ENCODE results near the gene KCNK6.

DNA sequence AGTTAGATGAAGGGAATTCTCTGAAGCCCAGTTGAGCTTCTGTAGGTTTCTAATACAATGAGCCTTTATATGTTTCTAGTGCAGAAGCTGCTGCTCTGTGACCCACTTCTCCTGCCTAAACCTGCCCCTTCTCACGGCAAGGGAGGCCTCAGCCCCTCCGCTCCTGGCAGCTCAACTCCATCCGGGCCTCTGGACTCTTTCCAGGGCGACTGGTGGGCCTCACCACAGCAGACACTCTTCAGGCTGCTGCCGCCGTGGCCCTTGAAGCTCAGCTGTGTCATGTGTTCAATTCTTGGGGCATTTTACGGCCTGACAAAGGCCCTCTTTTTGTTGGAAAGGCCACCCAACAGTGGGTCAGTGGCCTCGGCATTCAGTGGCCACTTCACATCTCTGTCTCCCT, 25.6 kb upstream of the KCNK6 start:
- TF ChIP-seq, protein P1, sequence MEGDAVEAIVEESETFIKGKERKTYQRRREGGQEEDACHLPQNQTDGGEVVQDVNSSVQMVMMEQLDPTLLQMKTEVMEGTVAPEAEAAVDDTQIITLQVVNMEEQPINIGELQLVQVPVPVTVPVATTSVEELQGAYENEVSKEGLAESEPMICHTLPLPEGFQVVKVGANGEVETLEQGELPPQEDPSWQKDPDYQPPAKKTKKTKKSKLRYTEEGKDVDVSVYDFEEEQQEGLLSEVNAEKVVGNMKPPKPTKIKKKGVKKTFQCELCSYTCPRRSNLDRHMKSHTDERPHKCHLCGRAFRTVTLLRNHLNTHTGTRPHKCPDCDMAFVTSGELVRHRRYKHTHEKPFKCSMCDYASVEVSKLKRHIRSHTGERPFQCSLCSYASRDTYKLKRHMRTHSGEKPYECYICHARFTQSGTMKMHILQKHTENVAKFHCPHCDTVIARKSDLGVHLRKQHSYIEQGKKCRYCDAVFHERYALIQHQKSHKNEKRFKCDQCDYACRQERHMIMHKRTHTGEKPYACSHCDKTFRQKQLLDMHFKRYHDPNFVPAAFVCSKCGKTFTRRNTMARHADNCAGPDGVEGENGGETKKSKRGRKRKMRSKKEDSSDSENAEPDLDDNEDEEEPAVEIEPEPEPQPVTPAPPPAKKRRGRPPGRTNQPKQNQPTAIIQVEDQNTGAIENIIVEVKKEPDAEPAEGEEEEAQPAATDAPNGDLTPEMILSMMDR (IDR thresholded peaks at IDR 0.05; ENCODE audit: extremely low read depth in 1 of 2, insufficient read depth in 1 of 2, low read depth in 1 of 2, low read length in 2 of 2): no peak
- TF ChIP-seq POLR2A (IDR thresholded peaks at IDR 0.05; ENCODE audit: low read depth, low read length): no peak
- TF ChIP-seq FOS (IDR thresholded peaks at IDR 0.05; ENCODE audit: borderline replicate concordance, insufficient read depth, low read length): no peak
- TF ChIP-seq MAX (IDR thresholded peaks at IDR 0.05; ENCODE audit: insufficient read depth, insufficient read length): no peak
- no peak for TF ChIP-seq JUN (IDR thresholded peaks at IDR 0.05; ENCODE audit: borderline replicate concordance, insufficient read depth, insufficient read length, low read depth)
- no peak for TF ChIP-seq MYC (IDR thresholded peaks at IDR 0.05; ENCODE audit: low read depth, low read length)
